DMS79 treated with DMSO at 0.1 percent for 48 hours (cell line): ENCODE results near the gene TEDC2.
"Not testable (repeated sequence)": the region's sequence is repeated elsewhere in the genome, so short reads cannot be mapped to it uniquely, and the experiment has no call there.

Experiments used
- DNase-seq: peaks from one replicate; lab custom pipeline; 2025; lab: John Stamatoyannopoulos, UW

TEDC2 gene

DNA sequence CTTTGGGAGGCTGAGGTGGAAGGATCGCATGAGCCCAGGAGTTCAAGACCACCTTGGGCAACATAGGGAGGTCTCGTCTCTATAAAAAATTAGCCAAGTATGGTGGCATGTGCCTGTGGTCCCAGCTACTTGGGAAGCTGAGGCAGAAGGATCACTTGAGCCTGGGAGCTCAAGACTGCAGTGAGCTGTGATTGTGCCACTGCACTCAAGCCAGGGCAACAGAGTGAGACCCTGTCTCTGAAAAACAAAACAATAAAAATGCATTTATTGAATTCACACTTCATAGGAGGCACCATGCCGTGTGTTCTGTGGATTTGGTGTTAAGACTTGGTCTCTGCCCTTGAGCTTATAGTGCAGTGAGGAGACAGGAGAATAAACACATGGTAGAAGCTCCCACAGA is 17.4 kb downstream of the TEDC2 start:
- DNase-seq: no peak

DNA sequence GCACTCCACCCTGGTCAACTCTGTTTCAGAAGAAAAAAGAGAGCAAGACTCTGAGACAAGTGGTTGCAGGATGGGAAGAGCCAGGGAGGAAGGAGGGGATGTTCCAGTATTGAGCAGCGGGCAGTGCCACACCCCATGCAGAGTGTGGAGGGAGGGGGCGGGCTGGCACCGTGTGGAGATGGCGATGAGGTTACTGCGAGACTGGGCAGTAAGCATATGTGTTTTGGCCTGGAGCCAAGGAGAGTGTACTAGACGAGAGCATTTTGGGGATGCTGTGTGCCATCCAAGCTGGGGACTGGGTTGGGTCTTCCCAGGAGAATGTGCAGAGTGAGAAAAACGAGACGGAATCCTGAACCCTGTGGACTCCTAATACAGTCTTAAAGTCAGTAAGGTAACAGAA is 18.4 kb downstream of the TEDC2 start:
- DNase-seq: no peak

- DNase-seq: not testable (repeated sequence)
Observed at GRCh38 chr16:2479996-2480395, 20.1 kb downstream of the TEDC2 start.

- peak; percentile 20 for DNase-seq
Observed at GRCh38 chr16:2480948-2481347, 21.0 kb downstream of the TEDC2 start.

- DNase-seq: peak; percentile 41
Observed at GRCh38 chr16:2481676-2482075, 21.8 kb downstream of the TEDC2 start.

DNA sequence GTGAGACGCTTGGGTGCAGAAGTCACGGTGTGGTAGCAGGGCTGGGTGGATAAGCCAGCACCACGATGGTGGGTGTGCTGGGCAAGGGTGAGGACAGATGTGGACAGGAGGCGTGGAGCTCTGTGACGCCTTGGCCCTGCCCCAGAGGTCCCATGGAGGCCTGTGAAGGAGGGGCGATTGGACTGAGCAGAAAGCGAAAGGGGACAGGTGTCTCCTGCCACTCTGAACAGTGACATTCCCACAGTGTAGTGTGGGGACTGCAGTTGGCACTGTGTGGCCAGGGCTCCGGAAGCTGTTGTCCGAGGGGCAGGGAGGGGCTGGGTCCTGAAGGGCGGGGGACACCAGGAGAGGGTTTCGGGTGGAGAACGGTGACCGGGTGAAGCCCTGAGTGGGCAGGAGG is 22.3 kb downstream of the TEDC2 start:
- DNase-seq: no peak

DNA sequence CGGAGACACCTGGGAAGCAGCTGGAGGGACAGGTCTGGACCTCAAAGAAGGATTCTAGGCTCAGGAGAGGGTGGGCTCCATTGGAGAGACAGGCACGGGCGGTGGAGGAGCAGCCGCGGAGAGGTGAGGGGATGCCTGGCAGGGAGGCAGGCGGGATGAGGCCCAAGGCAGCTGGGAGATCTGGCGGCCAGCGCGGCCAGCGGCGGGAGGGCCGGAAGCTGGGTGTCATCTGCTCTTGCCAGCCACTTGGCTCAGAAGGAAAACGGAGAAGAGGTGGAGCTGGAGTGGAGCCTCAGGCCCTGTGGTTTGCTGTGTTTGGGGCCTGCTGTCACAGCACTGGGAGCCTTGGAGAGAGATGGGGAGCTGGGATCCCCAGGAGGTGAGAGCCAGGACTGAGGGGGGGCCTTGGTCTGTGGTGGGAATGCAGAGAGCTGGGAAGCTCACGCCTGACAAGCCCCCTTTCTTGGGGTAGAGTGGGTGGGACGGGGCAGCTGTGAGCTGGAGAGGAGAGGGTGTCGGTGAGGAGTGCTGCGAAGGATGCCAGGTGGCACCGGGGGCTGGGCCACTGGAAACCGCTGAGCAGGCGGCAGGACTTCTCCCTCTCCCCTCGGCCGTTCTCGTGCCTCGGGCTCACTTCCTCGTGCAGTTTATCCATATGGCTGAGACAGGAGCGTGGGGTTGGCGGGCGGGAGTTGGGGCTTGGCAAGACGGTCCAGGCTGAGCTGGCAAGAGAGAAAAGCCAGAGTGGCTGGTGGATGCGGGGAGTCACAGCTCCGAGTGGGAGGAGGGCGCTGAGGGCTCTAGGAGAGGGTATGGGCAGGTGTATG is 23.0 kb downstream of the TEDC2 start:
- DNase-seq: peak; percentile 71

DNA sequence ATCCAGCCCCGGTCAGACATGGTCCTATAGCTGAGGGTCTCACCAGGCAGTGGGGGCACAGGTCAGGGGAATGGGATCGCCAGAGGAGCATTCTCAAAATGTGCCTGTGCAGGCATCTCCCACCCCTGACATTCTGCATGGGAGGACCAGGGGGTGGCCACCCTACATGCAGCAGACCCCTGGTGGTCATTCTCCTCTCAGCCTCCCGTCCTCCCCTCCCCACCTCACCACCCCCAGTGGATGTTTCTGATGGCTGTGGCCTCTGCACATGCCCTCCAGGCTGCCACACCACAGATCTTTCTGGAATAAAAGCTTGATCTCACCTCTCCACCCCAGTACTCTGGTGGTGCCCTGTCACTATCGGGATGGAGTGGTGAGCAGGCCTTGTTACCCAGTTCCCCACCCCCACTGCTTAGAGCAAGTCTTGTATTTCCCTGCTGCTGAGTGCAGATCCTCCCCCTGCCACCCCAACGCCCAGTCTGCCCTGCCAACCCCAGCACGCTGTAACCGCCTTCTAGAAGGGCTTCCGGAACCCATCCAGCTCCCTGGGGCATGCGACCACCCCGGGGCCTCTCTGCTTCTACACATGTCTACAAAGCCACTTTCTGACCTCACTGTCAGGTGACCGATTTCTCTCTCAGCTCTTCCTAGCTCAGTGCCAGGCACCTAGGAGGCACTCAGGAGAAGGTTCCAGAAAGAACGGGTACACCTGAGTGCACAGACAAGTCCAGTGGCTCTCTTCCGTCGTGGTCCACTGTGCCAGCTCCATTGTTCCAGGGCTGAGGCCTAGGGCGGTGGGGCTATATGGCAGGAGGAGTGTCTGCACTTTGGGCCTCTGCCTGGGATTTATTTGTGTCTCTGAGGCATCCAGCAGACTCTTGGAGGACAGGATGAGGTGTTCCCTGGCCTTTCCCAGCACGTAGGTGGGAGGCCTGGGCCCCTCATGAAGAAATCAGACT is 24.3 kb downstream of the TEDC2 start:
- no peak for DNase-seq

DNA sequence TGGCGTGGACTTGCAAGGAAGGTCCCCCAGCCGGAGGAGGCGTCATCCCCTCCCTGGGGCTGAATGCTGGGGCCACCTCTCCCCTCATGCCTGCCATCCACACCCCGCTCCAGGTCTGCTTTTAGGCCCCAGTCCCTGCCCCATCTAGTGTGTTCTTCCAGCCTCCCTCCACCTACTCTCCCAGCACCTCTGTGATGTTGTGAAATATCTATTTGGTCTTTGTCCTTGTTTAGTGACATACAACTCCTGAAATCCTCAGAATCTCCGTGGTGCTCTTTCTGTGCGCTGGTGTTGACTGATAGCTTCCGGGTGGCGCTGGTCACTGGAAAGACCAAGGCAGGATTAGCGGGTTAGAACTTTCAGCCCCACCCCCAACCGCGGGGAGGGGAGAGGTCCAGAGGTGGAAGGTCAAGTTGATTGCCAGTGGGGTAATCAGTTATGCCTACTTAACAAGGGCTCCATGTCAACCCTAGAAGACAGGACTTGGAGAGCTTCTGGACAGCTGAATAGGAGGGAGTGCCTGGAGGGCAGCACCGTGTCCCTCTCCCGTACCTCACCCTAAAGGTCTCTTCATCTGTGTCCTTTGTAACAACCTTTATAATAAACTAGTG is 25.1 kb downstream of the TEDC2 start:
- DNase-seq: no peak

DNA sequence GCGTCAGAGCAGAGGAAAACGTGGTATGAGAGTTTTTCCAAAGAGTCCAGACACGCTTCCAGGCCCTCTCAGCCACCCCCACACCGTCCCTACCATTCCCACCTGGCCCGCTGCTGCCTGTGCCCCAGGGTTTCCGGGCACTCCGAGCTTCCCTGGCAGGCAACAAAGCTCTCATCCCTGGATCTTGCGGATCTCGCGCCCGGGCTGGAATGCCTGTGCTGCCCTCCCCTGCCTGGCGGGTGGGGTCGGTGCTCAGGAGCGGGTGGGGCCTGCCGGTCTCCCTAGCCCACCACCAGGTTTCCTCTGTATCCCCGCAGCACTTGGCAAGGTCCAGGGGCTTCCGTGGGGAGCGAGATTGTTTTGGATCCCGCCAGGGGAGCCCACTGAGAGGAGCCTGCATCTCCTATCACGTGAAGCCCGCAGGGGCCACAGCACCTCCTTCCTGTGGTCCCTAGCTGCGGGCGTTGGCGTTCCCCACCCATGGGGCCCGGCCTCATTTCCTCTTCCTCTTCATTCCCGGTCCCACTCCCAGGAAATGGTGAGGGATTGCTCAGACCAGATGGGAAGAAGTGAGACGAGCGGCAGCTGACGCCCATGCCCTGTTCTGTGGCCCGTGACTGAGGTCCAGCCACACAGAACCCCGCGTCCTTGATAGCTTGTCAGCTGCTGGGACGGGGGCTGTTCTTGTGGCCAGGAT is 26.1 kb downstream of the TEDC2 start:
- DNase-seq: no peak

- DNase-seq: peak; percentile 12
Observed at GRCh38 chr16:2486645-2487516, 27.0 kb downstream of the TEDC2 start.

DNA sequence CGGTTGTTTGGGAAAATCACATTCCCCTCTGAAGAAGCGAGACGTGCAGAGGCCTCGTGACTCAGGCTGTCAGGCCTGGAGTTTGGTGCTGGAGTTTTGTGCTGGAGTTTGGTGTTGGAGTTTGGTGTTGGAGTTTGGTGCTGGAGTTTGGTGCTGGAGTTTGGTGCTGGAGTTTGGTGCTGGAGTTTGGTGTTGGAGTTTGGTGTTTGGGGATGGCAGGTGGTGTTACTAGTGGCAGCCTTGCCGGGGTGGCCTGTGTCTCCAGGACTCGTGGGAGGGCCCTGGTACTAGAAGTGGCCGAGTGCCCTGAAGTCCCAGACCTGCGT is 27.6 kb downstream of the TEDC2 start:
- no peak for DNase-seq

GRCh38 chr16:2487903-2488531 is 28.1 kb downstream of the TEDC2 start:
- DNase-seq: no peak

GRCh38 chr16:2489581-2489980 is 29.7 kb downstream of the TEDC2 start:
- DNase-seq: no peak

DNA sequence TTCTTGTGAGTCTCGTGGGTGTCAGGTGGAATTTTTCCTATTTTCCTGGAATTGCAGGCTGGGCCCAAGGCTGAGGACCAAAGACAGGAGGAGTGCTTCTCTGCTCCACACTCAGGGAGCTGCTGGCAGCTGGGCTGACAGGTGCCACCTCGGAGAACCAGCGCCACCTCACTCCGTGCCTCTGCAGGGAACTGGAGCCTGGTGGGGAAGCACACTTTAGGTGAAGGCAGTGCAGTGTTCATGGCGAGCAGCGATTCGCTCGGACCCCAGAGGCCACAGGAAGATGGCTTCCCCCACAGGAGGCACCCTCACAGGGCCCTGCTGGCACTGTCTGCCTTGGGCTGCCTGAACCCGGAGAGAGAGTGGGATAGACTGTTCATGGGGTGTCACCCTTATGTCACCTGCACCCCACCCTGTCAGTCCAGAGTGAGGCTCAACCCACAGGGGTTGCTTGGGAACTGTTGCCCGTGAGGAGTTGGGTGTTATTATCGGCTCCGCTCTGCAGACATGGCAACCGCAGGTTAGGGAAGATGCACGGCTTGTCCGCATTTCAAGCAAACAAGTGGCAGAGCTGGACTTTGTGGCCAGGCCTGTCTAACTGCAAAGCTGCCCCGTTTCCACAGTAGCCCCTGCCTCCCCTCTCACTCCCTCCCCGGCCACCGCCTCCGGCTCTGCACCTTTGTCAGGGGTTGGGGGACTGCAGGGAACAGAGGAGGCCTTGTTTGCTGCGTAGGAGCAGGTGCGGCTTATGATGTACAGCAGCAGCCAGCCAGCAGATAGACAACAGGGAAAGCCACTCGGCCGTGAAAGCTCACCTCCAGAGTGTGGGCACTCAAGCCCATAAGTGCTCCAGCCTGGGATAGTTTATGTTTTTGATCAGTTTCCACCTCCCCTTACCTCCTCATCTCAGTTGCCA is 30.5 kb downstream of the TEDC2 start:
- DNase-seq: peak; percentile 82

DNA sequence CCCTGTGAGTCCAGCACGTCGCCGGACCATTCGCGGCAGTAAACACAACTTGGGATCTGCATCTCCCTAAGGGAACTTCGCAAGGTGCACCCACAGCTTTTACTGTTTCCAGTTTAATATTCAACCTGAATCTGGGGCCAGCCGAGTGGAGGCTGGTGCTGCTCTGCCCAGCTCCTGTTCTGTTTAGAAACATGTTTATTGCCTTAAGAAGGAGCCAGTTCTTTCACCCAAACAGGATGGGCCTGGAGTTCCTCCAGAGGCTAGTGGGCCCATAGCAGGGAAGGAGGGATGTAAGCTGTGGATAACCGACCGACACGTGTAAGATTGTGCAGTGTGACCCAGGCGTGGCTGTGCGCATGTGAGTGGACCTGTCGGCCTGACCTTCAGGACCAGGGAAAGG is 32.4 kb downstream of the TEDC2 start:
- no peak for DNase-seq

DNA sequence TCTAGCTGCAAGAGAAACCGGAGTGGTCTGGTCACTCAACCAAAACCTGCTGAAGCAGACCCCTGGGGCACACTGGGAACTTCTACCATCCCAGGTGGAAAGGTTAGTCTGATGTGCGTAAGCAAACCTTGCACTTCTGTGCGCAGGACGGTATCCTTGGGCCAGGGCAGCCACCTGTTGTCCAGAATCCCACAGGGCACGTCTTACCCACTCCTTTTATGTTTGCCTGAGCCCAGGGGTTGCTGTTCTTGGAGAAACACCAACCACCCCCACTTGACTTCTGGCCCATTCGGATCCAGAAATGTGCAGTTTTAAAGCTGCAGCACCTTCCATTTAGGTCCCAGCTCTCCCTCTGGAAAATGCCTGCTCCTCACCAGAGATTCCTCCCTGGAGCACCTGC is 33.7 kb downstream of the TEDC2 start:
- DNase-seq: no peak

DNA sequence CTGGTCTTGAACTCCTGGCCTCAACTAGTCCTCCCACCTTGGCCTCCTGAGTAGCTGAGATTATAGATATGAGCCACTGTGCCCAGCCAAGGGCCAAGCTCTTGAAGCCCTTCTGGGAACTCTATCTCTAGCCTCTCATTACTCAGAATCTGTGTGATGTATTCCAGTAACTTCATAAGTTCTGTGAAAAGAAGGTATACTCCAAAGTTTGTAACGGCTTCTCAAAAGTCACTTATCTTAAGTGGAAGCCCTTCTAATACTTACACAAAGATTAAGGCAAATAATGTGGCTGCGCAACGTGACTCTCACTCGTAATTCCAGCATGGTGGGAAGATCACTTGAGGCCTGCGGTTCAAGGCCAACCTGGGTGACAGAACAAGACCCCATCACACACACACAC is 34.7 kb downstream of the TEDC2 start:
- no peak for DNase-seq

- DNase-seq: no peak
Observed at GRCh38 chr16:2495041-2495440, 35.1 kb downstream of the TEDC2 start.
